ENCODE data around the gene SLC2A8.

The SLC2A8 gene

GRCh38 chr9:127398715-127399400, 1.9 kb downstream of the SLC2A8 start:
- TF ChIP-seq CTCF (conservative IDR thresholded peaks at IDR 0.05; ENCODE audit: control insufficient read depth, insufficient read depth, low read depth, low read length): no peak
- DNase-seq (ENCODE audit: low read depth): no peak
- no peak overlapping the region for H3K4me3 ChIP-seq (ENCODE audit: control insufficient read depth, low read depth, low read length)

GRCh38 chr9:127399736-127400269, 2.8 kb downstream of the SLC2A8 start:
- TF ChIP-seq CTCF (conservative IDR thresholded peaks at IDR 0.05; ENCODE audit: control insufficient read depth, insufficient read depth, low read depth, low read length): no peak
- no peak overlapping the region for H3K4me3 ChIP-seq (ENCODE audit: control insufficient read depth, low read depth, low read length)
- no peak for DNase-seq (ENCODE audit: low read depth)

GRCh38 chr9:127402401-127403090, 5.6 kb downstream of the SLC2A8 start:
- no peak for DNase-seq (ENCODE audit: low read depth)
- H3K4me3 ChIP-seq (ENCODE audit: control insufficient read depth, low read depth, low read length): no peak overlapping the region
- TF ChIP-seq CTCF (conservative IDR thresholded peaks at IDR 0.05; ENCODE audit: control insufficient read depth, insufficient read depth, low read depth, low read length): no peak

- no peak for DNase-seq (ENCODE audit: low read depth)
- no peak overlapping the region for H3K4me3 ChIP-seq (ENCODE audit: control insufficient read depth, low read depth, low read length)
- TF ChIP-seq CTCF (conservative IDR thresholded peaks at IDR 0.05; ENCODE audit: control insufficient read depth, insufficient read depth, low read depth, low read length): no peak
These were observed 6.7 kb downstream of the SLC2A8 start for GRCh38 chr9:127403507-127404192.

GRCh38 chr9:127404631-127405030, 7.7 kb downstream of the SLC2A8 start:
- DNase-seq (ENCODE audit: low read depth): no peak
- H3K4me3 ChIP-seq (ENCODE audit: control insufficient read depth, low read depth, low read length): no peak overlapping the region
- TF ChIP-seq CTCF (conservative IDR thresholded peaks at IDR 0.05; ENCODE audit: control insufficient read depth, insufficient read depth, low read depth, low read length): no peak

- TF ChIP-seq CTCF (conservative IDR thresholded peaks at IDR 0.05; ENCODE audit: control insufficient read depth, insufficient read depth, low read depth, low read length): no peak
- no peak overlapping the region for H3K4me3 ChIP-seq (ENCODE audit: control insufficient read depth, low read depth, low read length)
- DNase-seq (ENCODE audit: low read depth): no peak
These were observed 8.6 kb downstream of the SLC2A8 start for GRCh38 chr9:127405344-127406125.
